Mesenteric fat pad (tissue), 1 donor: ENCODE measurements around the gene SLC22A3. TPM values are rescaled to one million over a fixed set of nuclear protein-coding genes. Genes with fewer than 3 reads are reported as not detected.

Experiments
- DNase-seq: peaks from one replicate; pipeline ENCODE4 v3.0.0-alpha.2; 2020; ENCODE audit warnings: low spot score
- total RNA-seq: library from RNA; stranded (reverse); fragmentation: NEBNext Ultra II Directional; extraction: Animal tissue kit (Norgen Biotek cat#: 25700); gene quantifications from one replicate; pipeline ENCODE4 v1.2.1, GENCODE V29; 2021
- donor health status: DM: yes; HTN: yes; CAD: no.

SLC22A3 gene
- total RNA-seq, 1 donor from 2014 or later: 8.6 TPM

GRCh38 chr6:160500639-160501038, 152.5 kb downstream of the SLC22A3 start:
- DNase-seq: no peak

Other genes starting within 250 kb of the SLC22A3 start
- 3.4 TPM for gene SLC22A1, start 226.6 kb upstream of the SLC22A3 start, total RNA-seq
- not detected for gene SLC22A2, start 89.6 kb upstream of the SLC22A3 start, total RNA-seq